Thymus (tissue), 11 donors: ENCODE results near the gene TLR10. TPM values are rescaled to one million over a fixed set of nuclear protein-coding genes. Genes with fewer than 3 reads are reported as not detected.

ENCODE experiments used
- DNase-seq, 9 donors: peaks; one replicate each; pipeline ENCODE4 v3.0.0-alpha.2; 2013; ENCODE audit warnings: low spot score in 9 of 9, low read depth in 6 of 9, missing footprints in 1 of 9
- H3K27ac ChIP-seq, 2 donors: one replicate each; pipeline ENCODE4 v1.5.1; 2013; ENCODE audit warnings: control low read depth in 1 of 2, low read depth in 1 of 2, low read length in 1 of 2, mild to moderate bottlenecking in 1 of 2, moderate library complexity in 1 of 2
- H3K27me3 ChIP-seq, 2 donors: one replicate each; pipeline ENCODE4 v1.5.1; 2013; ENCODE audit warnings: low read length in 1 of 2; ENCODE audit not compliant: control insufficient read depth in 2 of 2, insufficient read depth in 1 of 2
- H3K36me3 ChIP-seq, 2 donors: one replicate each; pipeline ENCODE4 v1.5.1; 2013; ENCODE audit warnings: low read length in 1 of 2, mild to moderate bottlenecking in 1 of 2, moderate library complexity in 1 of 2; ENCODE audit not compliant: control insufficient read depth in 2 of 2, insufficient read depth in 2 of 2
- H3K4me1 ChIP-seq, 2 donors: one replicate each; pipeline ENCODE4 v1.5.1; 2013; ENCODE audit warnings: low read length in 2 of 2; ENCODE audit not compliant: control insufficient read depth in 2 of 2, insufficient read depth in 2 of 2
- H3K4me3 ChIP-seq, 2 donors: one replicate each; pipeline ENCODE4 v1.5.1; 2013; ENCODE audit warnings: low read length in 2 of 2, control low read depth in 1 of 2, mild to moderate bottlenecking in 1 of 2
- H3K9me3 ChIP-seq, 2 donors: one replicate each; pipeline ENCODE4 v1.5.1; 2013; ENCODE audit warnings: low read length in 1 of 2, mild to moderate bottlenecking in 1 of 2; ENCODE audit not compliant: control insufficient read depth in 2 of 2, insufficient read depth in 1 of 2
- WGBS: extraction: QIAGEN DNeasy Blood & Tissue Kit; methylation state at CpG from one replicate; pipeline ENCODE4 v1.1.7; 2013; 5-methylcytosine and 5-hydroxymethylcytosine counted together
- polyA plus RNA-seq: library from polyadenylated mRNA; stranded (reverse); fragments of 200-250 nt; gene quantifications from one replicate; pipeline ENCODE4 v1.2.3, GENCODE V29; 2013
- total RNA-seq: library from RNA; stranded (reverse); fragments of 120-200 nt; gene quantifications from one replicate; pipeline ENCODE4 v1.2.4, GENCODE V29; 2013
- donor health status: healthy.

TLR10 gene
- total and polyA plus RNA-seq, 2 donors: 4.4 to 8.9 TPM

GRCh38 chr4:38734446-38734845, 48.3 kb downstream of the TLR10 start:
- WGBS: 91% methylated on average over 5 of the region's 5 CpGs
- H3K27ac ChIP-seq: no peak overlapping the region
- H3K9me3 ChIP-seq: peaks cover 0 to 7% of the 10 kb centered on the region in 2 donors

GRCh38 chr4:38733663-38734062, 49.1 kb downstream of the TLR10 start:
- H3K36me3 ChIP-seq: no peaks in the 10 kb centered on the region
- H3K4me3 ChIP-seq: no peak overlapping the region
- no peak overlapping the region for H3K27ac ChIP-seq
- H3K9me3 ChIP-seq: peaks cover 0 to 7% of the 10 kb centered on the region in 2 donors
- no peak for DNase-seq
- H3K4me1 ChIP-seq: peaks cover 0 to 4% of the 10 kb centered on the region in 2 donors
- WGBS: 96% methylated on average over 2 of the region's 2 CpGs
- H3K27me3 ChIP-seq: no peaks in the 10 kb centered on the region

More at GRCh38 chr4:38734446-38734845, 48.3 kb downstream of the TLR10 start:
- no peaks in the 10 kb centered on the region for H3K27me3 ChIP-seq
- H3K4me1 ChIP-seq: peaks cover 0 to 4% of the 10 kb centered on the region in 2 donors
- no peak for DNase-seq
- H3K4me3 ChIP-seq: no peak overlapping the region
- no peaks in the 10 kb centered on the region for H3K36me3 ChIP-seq

- 46% methylated on average over 23 of the region's 23 CpGs for WGBS
- no peak overlapping the region for H3K27ac ChIP-seq
Observed at GRCh38 chr4:38730830-38731646, 51.8 kb downstream of the TLR10 start.

GRCh38 chr4:38730493-38730829, 52.3 kb downstream of the TLR10 start:
- H3K27me3 ChIP-seq: no peaks in the 10 kb centered on the region
- no peaks in the 10 kb centered on the region for H3K36me3 ChIP-seq
- no peak overlapping the region for H3K27ac ChIP-seq
- H3K9me3 ChIP-seq: peaks cover 0 to 7% of the 10 kb centered on the region in 2 donors
- H3K4me1 ChIP-seq: peaks cover 0 to 4% of the 10 kb centered on the region in 2 donors
- 98% methylated on average over 4 of the region's 4 CpGs for WGBS
- DNase-seq: no peak
- no peak overlapping the region for H3K4me3 ChIP-seq

More at GRCh38 chr4:38730830-38731646, 51.8 kb downstream of the TLR10 start:
- Histone ChIP-seq H3K9me3 (peaks cover 0 to 7% of the 10 kb centered on the region in 2 donors), H3K4me1 (peaks cover 0 to 4% of the 10 kb centered on the region in 2 donors), H3K36me3 (no peaks in the 10 kb centered on the region), H3K27me3 (no peaks in the 10 kb centered on the region), H3K4me3 (no peak overlapping the region)
- peak; percentile 56 to 88 (median 71) for DNase-seq

GRCh38 chr4:38728631-38729141, 54.1 kb downstream of the TLR10 start:
- 80% methylated on average over 4 of the region's 4 CpGs for WGBS
- Histone ChIP-seq H3K4me3 (no peak overlapping the region), H3K9me3 (peaks cover 0 to 7% of the 10 kb centered on the region in 2 donors), H3K36me3 (no peaks in the 10 kb centered on the region), H3K27ac (no peak overlapping the region), H3K4me1 (peaks cover 0 to 13% of the 10 kb centered on the region in 2 donors), H3K27me3 (no peaks in the 10 kb centered on the region)
- DNase-seq: no peak

- no peak overlapping the region for H3K4me3 ChIP-seq
- H3K36me3 ChIP-seq: no peaks in the 10 kb centered on the region
- no peak overlapping the region for H3K27ac ChIP-seq
- H3K9me3 ChIP-seq: no peaks in the 10 kb centered on the region
- DNase-seq: no peak
- no peaks in the 10 kb centered on the region for H3K27me3 ChIP-seq
- 89% methylated on average over 3 of the region's 3 CpGs for WGBS
- peaks cover 0 to 11% of the 10 kb centered on the region in 2 donors for H3K4me1 ChIP-seq
Observed at GRCh38 chr4:38724475-38724808, 58.3 kb downstream of the TLR10 start.

- no peaks in the 10 kb centered on the region for H3K36me3 ChIP-seq
- no peak for DNase-seq
- H3K27ac ChIP-seq: no peak overlapping the region
- 90% methylated on average over 7 of the region's 7 CpGs for WGBS
- no peaks in the 10 kb centered on the region for H3K27me3 ChIP-seq
- no peaks in the 10 kb centered on the region for H3K9me3 ChIP-seq
- H3K4me3 ChIP-seq: no peak overlapping the region
- peaks cover 0 to 11% of the 10 kb centered on the region in 2 donors for H3K4me1 ChIP-seq
Observed at GRCh38 chr4:38723726-38724474, 58.9 kb downstream of the TLR10 start.

- no peak for DNase-seq
- Histone ChIP-seq H3K27ac (no peak overlapping the region), H3K36me3 (no peaks in the 10 kb centered on the region), H3K9me3 (no peaks in the 10 kb centered on the region), H3K4me1 (peaks cover 0 to 11% of the 10 kb centered on the region in 2 donors), H3K4me3 (no peak overlapping the region), H3K27me3 (no peaks in the 10 kb centered on the region)
- 93% methylated on average over 4 of the region's 4 CpGs for WGBS
Observed at GRCh38 chr4:38723114-38723513, 59.7 kb downstream of the TLR10 start.
